Measurements from ENCODE around the gene MT1F.

GRCh38 chr16:56667581-56668571, 10.1 kb downstream of the MT1F start, which contains the start of gene MT1G:
- no peak for TF ChIP-seq EZH2phosphoT487 (IDR thresholded peaks at IDR 0.05; ENCODE audit: borderline replicate concordance)
- TF ChIP-seq CTCF (conservative IDR thresholded peaks at IDR 0.05; ENCODE audit: low read length): no peak

All from Loucy (cell line).